Brain microvascular endothelial cell (primary cell): ENCODE measurements around the gene SRCAP.
"Not testable (repeated sequence)": the region's sequence is repeated elsewhere in the genome, so short reads cannot be mapped to it uniquely, and the experiment has no call there.

Source experiments
- DNase-seq: peaks from one replicate; pipeline ENCODE4 v3.0.0-alpha.2; 2020
- H3K27ac ChIP-seq: fragments of 250-450 bp; sonication (Bioruptor Pico); 2 replicates; pipeline ENCODE4 v1.5.1; 2020; ENCODE audit warnings: mild to moderate bottlenecking, moderate library complexity
- H3K27me3 ChIP-seq: fragments of 250-450 bp; sonication (Bioruptor Pico); replicated peaks from 2 replicates; pipeline ENCODE4 v1.5.1; 2020; ENCODE audit warnings: mild to moderate bottlenecking
- H3K36me3 ChIP-seq: fragments of 250-450 bp; sonication (Bioruptor Pico); replicated peaks from 2 replicates; pipeline ENCODE4 v1.5.1; 2020; ENCODE audit warnings: mild to moderate bottlenecking
- H3K4me3 ChIP-seq: 2 replicates; pipeline ENCODE4 v1.5.1; 2011; ENCODE audit warnings: low read depth, mild to moderate bottlenecking, control low read depth, low read length, moderate library complexity
- CTCF ChIP-seq: IDR thresholded peaks from 2 replicates; pipeline ENCODE4 v1.5.1; 2011; ENCODE audit warnings: low read depth, mild to moderate bottlenecking, moderate library complexity, low read length, control low read depth, inconsistent platforms; ENCODE audit errors: missing control alignments
- in situ Hi-C: cut with HindIII; loops from 2 replicates; pipeline ENCODE4 v1.10.0; 2017; ENCODE audit warnings: low sequenced_read_pairs, low pct_ligation_motif_present

Gene SRCAP

GRCh38 chr16:30692396-30693064 is 6.4 kb upstream of the SRCAP start:
- Histone ChIP-seq H3K36me3 (no peaks in the 10 kb centered on the region), H3K27me3 (no peaks in the 10 kb centered on the region), H3K4me3 (no peak overlapping the region), H3K27ac (no peak overlapping the region)
- no peak for DNase-seq
- in situ Hi-C loops: no loop called here
- TF ChIP-seq CTCF: no peak

GRCh38 chr16:30694926-30695693 is 3.9 kb upstream of the SRCAP start:
- Histone ChIP-seq H3K4me3 (no peak overlapping the region), H3K27ac (no peak overlapping the region), H3K27me3 (no peaks in the 10 kb centered on the region), H3K36me3 (no peaks in the 10 kb centered on the region)
- TF ChIP-seq CTCF: no peak
- in situ Hi-C loops: no loop called here
- no peak for DNase-seq

GRCh38 chr16:30696646-30697045 is 2.3 kb upstream of the SRCAP start:
- in situ Hi-C loops, H3K4me3 ChIP-seq, DNase-seq, H3K36me3 ChIP-seq, H3K27ac ChIP-seq, H3K27me3 ChIP-seq: not testable (repeated sequence)

GRCh38 chr16:30697264-30698138 is 1.5 kb upstream of the SRCAP start:
- in situ Hi-C loops: no loop called here
- peak overlapping the region; percentile 100 for H3K27ac ChIP-seq
- H3K27me3 ChIP-seq: no peaks in the 10 kb centered on the region
- no peak for DNase-seq
- H3K4me3 ChIP-seq: peak overlapping the region; percentile 98
- peaks cover 10% of the 10 kb centered on the region for H3K36me3 ChIP-seq
- TF ChIP-seq CTCF: no peak

GRCh38 chr16:30698139-30698815 is 694 bp upstream of the SRCAP start:
- Histone ChIP-seq H3K4me3 (peak overlapping the region; percentile 98), H3K36me3 (peaks cover 16% of the 10 kb centered on the region), H3K27ac (peak overlapping the region; percentile 100), H3K27me3 (no peaks in the 10 kb centered on the region)
- no peak for TF ChIP-seq CTCF
- peak; percentile 96 for DNase-seq
- in situ Hi-C loops: no loop called here
